Activated CD8-positive, alpha-beta memory T cell treated with anti-CD3 and anti-CD28 coated beads, Interleukin-2, amount 50 U/mL, for 4 hours (primary cell): ENCODE data around the gene BCORL1.
A peak's percentile ranks its signal among the peaks of the same experiment; 100 is the strongest.

Experiments
- DNase-seq: peaks from one replicate; pipeline ENCODE4 v3.0.0-alpha.2; 2020

BCORL1 gene

GRCh38 chrX:130066975-130067615 is 84.7 kb downstream of the BCORL1 start:
- DNase-seq = no peak

DNA sequence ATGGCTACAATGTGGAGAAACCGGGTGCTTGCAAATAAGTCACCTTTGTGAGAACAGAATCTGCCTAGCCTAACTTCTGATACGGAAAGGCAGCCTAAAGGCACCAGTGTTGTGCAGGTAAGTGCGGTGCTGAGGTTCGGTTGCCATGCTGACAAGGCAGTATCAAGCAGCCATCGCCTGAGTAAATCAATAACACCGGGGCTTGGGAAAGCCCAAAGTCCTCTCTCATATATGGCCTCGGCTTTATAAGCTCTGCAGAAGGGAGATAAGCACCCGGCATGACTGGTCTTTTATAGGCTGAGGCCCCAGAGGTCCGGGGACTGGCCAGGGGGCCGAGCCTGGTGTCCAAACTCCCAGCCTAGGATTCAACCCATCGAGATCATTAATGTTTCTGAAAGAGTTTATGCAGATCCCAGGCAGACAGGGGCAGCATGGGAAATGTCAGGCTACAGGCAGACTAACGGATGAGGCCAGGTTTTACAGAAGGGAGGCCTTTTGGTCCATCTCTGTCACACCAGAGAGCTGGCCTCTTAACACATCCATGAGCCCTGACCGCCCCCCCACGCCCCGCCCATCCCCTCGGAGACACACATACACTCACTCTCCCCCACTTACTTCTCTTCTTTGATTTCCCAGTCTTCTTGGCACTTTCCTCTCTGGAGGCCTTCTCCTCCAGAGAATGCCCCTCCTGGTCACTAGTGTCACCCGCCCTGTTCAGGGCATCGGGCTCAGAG is 89.3 kb downstream of the BCORL1 start:
- no peak for DNase-seq

- DNase-seq = no peak
These were observed 89.9 kb downstream of the BCORL1 start for GRCh38 chrX:130072345-130072740.

GRCh38 chrX:130075777-130076176 is 93.3 kb downstream of the BCORL1 start:
- no peak for DNase-seq

DNA sequence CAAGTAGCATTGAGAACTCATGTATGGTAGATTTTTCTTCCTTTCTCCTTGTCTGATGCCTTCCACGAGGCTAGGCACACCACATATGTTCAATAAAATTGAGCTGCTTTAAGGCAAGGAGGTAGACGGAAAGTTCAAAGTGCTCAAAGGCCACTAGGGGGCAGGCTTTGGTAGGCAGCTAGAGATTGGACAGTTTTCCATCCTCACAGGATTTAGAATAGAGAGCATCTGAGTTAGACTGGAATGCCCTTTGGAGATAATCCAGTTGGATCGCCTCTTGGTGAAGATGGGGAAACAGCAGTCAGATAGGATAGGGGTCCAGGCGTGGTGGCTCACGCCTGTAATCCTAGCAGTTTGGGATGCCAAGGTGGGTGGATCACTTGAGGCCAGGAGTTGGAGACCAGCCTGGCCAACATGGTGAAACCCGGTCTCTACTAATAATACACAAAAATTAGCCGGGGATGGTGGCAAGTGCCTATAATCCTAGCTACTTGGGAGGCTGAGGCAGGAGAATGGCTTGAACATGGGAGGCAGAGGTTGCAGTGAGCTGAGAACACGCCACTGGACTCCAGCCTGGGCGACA is 97.5 kb downstream of the BCORL1 start:
- peak; percentile 61 for DNase-seq

DNA sequence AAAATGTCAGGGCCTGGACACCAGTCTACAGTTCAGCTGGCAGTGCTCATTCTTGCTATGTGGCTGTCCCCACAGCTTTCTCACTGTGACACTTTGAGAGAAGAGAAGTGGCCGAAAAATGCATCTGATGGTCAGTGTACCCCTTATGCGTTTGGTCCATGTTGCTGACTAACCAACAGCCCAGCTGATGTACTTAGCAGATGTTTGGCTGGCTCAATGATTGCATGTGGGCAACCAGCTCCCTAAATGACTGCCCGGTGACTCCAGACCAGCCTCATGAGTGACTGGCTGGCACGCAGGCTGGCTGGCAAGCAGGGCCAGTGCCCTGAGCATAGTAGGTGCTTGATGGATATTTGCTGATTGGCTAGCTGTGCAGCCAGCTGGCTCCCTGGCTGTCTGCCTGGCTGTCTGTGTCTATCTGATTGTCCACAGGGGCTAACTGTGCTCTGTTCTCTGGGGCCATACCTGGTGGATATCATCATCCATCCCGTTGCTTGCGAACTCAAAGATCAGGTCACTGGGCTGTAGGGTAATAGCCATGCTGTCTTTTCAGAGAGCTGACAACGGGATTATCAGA is 98.4 kb downstream of the BCORL1 start:
- no peak for DNase-seq

DNA sequence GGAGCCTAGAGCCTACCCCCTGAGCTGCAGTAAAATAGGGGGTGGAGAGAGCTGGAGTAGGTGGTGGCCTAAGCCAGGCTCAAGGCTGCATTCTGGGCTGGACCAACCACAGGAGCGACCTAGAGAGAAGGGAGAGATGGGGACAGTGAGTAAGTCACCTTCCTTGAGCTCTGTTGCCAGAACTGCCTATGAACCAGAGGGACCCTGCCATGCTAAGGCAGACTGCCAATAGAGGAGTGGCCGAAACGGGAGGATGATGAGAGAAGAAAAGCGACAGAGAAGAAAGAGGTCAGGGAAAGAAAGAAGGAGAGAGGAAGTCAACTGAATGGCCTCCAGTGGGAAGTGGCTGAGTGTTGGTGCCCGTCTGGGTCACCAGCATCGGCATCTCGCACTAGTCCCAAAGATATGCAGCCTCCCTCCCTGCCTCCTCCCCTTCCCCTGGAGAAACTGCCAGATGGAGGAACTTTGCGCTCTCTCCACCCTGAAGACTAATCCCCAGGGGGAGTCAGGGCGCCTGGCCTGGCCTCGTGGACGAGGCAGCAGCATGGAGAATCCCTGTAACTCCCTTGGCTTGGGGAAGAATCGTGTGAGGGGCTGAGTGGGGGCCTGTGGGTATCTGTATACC is 99.1 kb downstream of the BCORL1 start:
- no peak for DNase-seq

- DNase-seq = peak; percentile 61
These were observed 100.0 kb downstream of the BCORL1 start for GRCh38 chrX:130082244-130083106.

GRCh38 chrX:130083107-130083490 is 100.7 kb downstream of the BCORL1 start:
- DNase-seq = no peak

DNA sequence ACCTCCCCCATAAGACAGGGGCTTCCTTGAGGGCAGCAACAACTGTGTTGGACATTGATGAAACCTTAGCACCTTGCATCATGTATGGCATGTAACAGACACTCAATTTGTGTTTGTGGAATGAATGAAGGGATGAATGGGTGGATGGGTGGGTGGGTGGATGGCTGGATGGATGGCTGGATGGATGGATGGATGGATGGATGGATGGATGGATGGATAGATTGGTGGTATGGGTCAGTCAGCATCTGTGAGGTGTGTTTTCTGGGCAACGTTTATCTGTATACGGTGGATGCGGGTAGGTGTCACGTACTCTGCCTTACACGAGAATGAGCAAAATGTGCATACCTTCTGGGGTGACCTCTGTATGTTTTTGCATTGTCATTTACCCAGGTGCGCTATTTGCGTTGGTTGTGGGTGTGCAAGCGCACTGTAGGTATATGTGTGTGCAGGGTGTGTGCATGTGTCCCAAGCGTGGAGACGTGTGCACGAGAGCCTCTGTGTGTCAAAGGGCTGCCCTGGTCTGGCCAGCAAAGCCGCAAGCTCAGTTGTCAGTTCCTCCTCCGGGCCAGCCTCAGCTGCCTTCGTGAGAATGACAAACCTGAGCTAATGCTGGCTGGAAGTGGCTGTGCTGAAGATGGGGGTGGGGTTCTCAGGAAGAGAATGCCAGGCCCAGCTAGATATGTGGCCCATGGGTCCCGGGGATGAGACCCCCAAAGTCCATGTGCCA is 101.4 kb downstream of the BCORL1 start:
- no peak for DNase-seq

GRCh38 chrX:130084631-130085237 is 102.3 kb downstream of the BCORL1 start:
- no peak for DNase-seq

DNA sequence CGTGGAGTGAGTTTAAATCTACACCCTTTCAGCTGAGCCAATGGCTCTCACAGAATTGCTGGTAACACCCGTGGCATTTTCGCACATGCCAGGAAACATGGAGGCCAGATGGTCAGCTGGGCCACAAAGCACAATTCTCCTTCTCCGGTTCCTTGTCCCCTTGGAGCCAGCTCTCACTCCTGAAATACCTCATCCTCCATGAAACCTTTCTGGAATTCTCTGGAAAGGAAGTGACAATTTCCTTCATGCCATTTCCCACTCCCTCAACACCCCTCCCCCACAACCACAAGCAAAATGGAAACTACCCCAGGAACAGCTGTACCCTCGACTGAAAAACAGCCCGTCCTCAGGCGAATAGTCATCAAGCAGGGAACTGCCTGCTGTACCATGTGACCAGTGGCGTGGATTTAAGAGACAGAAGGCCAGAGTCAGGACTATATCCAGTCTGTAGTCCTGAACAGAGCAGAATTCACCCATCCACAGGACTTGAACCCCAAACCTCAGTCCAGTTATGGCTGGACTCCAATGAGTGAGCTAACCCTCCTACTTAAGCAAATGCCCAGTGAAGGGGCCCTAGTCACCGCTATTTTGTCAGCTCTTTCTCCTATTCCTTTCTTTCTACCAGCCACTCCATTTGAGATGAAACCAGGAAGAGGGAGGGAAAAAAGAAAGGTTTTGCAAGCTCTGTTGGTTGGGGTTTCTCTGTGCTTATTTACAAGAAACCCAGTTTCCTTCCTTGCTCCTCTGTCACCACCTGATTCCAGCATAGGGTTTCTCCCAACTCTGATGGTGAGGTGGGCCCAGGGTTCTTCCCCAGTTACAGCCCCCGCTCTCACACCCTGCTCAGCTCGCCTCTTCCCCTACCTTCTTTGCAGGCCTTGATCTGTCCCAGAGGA is 103.4 kb downstream of the BCORL1 start:
- DNase-seq = no peak

GRCh38 chrX:130086447-130087206 is 104.2 kb downstream of the BCORL1 start:
- DNase-seq = peak; percentile 56

DNA sequence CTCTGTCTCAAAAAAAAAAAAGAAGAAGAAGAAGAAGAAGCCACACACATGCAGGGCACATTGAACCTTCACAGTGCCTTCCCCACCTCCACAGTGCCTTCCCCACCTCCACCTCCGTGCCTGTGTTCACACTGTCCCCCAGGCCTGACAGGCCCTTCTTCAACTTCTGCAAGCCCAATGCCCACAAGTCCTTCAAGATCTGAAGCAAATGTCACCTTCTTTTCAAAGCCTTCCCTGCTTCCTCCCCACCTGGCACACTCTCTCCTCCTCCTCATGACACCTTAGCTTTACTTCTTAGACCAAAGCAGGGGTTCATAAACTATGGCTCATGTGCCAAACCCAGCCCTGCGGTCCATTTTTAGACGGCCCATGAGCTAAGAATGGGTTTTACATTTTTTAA is 107.9 kb downstream of the BCORL1 start:
- DNase-seq = no peak

- DNase-seq = peak; percentile 74
These were observed 109.6 kb downstream of the BCORL1 start for GRCh38 chrX:130091980-130092522.

- no peak for DNase-seq
These were observed 110.8 kb downstream of the BCORL1 start for GRCh38 chrX:130093271-130093670.

DNA sequence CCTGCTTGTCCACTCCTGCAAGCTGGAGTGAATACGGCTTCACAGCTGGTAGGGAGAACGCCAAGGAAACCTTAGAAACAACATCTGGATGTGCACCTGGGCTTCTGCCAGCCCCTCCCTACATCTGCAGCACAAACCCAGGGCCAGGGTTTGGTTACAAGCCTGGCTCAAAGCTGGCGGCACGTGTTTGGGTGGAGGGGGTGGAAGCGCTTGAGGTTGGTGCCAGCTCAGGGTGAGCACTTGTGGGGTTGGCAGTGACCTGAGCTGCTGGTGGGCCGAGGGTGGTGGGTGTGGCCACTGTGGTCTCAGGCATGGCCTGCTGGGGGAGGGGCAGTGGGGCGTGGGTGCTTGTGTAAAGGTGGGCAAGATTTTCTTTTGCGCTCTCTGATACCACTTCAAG is 112.3 kb downstream of the BCORL1 start:
- DNase-seq = no peak

GRCh38 chrX:130095249-130096030 is 113.0 kb downstream of the BCORL1 start:
- DNase-seq = no peak
